HG03558 (cell line): ENCODE measurements around the gene RNF121.

ENCODE experiments used
- ATAC-seq: cut with Tn5 transposase; IDR thresholded peaks from one replicate; pipeline ENCODE4 v1.9.1; 2021; ENCODE audit warnings: moderate number of reproducible peaks; ENCODE audit not compliant: unreplicated experiment; ENCODE audit errors: extremely low read depth

RNF121 gene

DNA sequence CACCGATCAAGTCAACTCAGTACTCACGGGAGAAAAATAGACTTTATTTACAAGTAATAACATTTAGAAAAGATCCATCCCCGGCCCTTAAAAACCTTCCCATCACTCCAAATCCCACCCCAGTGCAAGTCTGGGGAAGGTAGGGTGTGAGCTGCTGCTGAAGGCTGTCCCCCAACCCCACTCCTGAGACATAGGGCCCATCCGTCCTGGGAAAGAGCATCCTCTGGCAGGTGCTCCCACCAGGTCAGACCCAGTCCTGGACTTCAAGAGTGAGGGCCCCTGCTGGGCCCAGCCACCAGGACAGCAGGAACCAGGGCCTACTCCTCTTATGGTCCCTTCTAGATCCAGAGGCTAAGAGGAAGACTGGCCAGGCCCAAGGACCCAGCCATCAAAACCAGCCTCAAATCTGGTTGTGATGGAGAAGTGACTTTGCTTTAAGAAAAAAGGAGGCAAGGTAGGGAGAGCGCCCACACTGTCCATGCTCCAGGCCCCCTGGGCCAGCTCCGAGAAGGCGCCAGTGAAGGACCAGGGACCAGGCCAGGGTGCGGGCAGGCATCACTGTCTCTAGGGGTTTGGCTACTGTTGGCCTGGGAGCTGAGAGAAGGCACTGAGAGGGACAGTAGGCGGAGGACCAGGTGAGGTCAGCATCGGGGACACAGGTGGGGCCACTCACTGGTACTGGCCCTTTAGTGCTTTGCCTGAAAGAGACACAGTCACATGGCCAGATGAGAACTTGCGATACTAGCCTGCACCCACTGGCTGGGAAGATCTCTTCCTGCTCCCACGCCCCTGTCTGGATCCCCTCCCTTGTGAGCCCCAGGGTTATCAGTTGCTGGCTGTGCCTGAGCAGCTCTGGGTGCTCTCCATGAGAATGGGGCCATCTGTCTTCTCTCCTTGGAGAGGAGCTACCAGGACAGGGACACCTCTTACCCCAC, 74.3 kb downstream of the RNF121 start:
- ATAC-seq: no peak

GRCh38 chr11:72003776-72004171, 74.9 kb downstream of the RNF121 start:
- no peak for ATAC-seq

- no peak for ATAC-seq
Observed at GRCh38 chr11:72004515-72005346, 75.9 kb downstream of the RNF121 start.

DNA sequence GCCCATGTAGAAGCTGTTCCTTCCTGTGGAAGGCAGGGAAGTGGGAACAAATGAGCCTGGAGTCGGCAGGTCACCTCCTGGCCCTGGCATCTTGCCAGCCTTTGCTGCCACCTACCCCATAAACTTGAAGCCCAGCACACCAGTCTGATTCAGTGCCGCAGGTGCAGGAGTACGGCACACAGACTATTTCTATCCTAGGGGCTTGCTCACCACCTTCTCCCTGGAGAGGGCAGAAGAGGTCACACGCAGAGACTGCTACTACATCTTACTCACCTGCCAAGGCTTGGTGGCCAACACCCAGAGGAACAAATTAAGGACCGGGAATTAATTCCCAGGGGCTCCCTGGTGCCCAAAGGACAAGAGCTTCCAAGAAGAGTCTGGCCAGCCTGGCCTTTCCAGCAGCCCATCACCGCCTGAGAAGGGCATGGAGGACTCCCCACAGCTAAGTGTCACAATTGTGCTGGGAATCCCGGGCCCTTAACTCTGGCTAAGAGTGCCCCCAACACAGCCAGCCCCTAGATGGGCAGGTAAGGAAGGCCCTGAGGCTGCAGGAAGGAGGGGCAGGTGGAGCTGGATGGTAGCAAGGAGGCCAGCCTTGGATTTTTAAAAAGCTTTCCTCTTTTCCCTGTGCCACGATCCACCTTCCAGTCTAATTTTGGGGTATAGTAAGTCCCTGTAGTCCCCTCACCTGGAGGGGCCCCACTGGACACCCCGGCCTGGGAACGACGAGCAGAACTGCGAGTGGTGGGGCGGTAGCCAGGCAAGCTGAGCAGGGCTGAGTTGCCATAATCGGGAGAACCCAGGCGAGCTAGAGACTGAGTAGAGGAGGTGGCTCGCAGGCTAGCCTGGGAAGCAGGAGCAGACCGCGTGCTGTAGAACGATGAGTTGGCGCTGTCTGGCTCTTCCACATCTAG, 76.8 kb downstream of the RNF121 start:
- no peak for ATAC-seq

DNA sequence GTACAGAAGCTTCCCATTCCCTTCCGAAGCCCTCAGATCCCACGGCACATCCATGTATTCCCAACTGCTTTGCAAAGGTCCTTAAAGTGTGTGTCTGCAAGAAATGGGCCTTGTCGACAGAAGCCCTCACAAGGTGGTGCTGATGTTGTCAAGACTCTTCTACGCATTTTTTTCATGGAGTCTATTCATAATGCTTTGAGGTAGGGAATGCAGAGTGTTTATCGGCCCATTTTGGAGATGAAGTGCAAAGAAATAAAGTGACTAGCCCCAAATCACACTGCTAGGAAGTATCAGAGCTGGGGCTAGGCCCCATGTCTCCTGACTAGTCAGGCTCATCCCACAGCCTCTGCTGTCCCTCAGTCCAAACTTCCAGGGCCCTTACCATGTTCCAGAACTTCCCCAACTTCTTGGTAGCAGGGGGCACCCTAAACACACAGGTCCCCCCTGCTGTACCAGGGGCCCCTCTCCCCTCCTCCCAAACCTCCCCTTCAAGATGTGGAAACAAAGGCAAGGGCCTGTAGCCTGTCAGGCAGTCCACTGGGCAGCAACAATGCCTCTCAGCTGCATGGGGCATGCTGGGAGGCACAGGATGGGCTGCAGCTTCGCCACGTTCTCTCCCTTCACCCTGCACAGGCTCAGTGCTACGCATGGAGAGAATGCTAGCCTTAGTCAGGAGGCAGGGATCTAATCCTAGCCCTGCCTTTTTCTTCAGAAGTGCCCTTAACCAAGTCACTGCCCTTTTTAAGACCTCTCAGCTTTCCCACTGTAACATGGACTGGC, 77.7 kb downstream of the RNF121 start:
- no peak for ATAC-seq

GRCh38 chr11:72007089-72007476, 78.2 kb downstream of the RNF121 start:
- ATAC-seq: no peak

DNA sequence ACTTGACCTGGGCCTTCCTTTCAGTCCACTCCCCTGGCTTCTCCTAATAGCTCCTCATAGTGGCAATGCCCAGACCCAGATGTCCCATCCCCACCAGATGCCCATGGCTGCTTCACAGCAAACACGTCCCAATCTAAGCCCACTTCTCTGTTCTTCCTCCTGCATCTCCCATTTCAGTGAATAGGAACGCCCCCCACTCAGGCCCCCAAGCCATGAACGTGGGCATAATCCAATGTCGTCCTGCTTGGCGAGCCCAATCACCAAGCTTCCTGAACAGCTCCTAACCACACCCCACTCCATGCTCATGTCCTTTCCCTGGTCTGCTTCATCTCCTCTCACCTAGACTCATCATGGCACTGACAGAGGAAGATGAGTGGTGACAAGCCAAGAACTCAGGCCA, 78.7 kb downstream of the RNF121 start:
- no peak for ATAC-seq

DNA sequence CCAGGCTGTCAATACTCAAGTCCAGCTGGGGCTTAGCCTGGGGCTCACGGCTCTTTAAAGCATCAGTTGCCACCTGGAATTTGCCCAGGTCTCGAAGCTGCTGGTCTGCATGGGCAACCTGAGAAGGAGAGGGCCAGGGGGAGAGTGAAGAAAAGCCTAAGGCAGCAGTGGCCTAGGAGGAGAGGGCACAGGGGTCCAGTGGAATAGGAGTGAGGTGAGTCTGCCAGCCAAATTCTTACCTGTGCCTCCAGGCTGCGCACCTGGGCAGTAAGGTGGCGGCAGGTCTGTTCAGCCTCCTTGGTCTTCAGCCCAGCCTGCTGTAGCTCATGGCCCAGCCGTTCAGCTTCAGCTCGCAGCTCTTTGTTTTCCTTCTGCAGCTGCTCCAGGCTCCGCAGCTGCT, 79.9 kb downstream of the RNF121 start:
- ATAC-seq: no peak

- ATAC-seq: no peak
Observed at GRCh38 chr11:72009156-72009555, 80.3 kb downstream of the RNF121 start.

GRCh38 chr11:72010529-72011233, 81.8 kb downstream of the RNF121 start:
- no peak for ATAC-seq

- ATAC-seq: no peak
Observed at GRCh38 chr11:72012091-72012630, 83.3 kb downstream of the RNF121 start.

GRCh38 chr11:72012897-72013721, 84.3 kb downstream of the RNF121 start:
- no peak for ATAC-seq

- no peak for ATAC-seq
Observed at GRCh38 chr11:72013765-72014711, 85.2 kb downstream of the RNF121 start.

DNA sequence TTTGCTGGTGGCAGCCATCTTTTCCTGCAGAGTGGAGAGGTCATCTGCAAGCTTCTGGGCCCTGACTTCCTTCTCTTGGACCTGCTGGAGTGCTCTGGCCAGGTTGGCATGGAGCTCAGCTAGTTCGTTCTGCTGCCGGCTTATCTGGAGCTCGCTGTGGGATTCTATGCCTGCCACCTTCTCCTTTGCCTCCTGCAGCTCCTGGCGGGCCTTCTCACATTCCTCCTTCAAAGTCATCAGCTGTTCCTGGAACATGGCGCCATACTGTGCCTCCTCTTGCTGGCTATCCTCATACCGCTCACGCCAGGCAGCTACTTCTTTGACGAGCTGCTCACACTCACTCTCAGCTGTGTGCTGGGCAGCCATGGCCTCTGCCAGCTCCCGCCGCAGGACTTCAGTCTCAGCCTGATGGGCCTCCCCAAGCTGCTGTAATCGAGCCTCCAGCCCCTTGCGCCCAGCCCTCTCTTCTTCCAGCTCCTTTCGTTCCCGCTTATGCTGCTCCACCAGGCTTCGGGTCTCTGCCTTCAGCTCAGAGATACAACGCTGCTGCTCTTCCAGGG, 86.0 kb downstream of the RNF121 start:
- ATAC-seq: no peak

DNA sequence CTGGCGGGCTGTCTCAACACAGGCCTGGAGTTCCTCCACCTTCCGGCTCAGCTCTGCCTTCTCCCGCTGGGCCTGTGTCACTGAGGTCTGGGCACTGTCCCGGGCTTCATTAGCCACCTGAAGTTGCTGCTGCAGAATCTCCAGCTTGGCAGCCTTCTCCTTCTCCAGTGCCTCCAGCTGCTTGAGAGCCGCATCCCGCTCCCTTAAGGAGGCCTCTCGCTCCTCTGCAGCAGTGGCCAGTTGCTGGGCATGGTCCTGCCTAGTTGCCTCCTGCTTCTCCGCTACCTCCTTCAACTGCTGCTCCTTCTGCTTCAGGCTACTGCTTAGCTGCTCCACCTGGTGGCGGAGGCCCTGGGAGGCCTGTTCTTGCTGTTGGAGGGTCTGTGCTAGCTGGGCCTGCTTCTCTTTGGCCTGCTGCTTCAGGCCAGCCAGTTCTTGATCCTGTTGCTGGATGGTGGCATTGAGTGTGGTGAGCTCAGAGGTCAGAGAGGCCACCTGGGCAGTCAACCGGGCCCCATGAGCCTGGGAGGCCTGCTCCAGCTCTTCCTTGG, 86.7 kb downstream of the RNF121 start:
- no peak for ATAC-seq

DNA sequence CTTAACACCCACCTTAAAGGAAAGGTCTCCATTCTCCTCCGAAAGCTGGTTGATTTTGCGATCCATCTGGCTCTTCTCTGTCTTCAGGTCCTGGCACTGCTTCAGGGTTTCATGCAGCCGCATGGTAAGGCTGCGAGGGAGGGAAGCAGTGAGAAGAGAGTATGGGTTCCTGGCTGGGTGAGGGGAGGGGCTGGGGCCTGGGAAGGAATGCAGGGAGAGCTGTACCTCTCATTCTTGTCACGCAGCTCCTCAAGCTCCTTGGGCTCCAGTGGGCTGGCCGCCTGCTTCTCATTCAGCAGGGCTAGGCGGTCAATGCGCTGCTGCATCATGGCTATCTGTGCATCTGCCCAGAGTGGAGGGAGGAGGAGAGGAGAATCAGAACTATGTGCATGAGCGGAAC, 89.3 kb downstream of the RNF121 start:
- no peak for ATAC-seq
